Measurements from ENCODE around the gene ALDH2. TPM values are rescaled to one million over a fixed set of nuclear protein-coding genes. Genes with fewer than 3 reads are reported as not detected.
"Not testable (repeated sequence)": the region's sequence is repeated elsewhere in the genome, so short reads cannot be mapped to it uniquely, and the experiment has no call there.

ALDH2 gene
- polyA plus RNA-seq, 1 donor: 25.8 TPM

- no peak for DNase-seq (ENCODE audit: low read depth)
Measured at GRCh38 chr12:111826316-111826715, 59.6 kb downstream of the ALDH2 start.

GRCh38 chr12:111826992-111827391 is 60.3 kb downstream of the ALDH2 start:
- no peak for DNase-seq (ENCODE audit: low read depth)

DNA sequence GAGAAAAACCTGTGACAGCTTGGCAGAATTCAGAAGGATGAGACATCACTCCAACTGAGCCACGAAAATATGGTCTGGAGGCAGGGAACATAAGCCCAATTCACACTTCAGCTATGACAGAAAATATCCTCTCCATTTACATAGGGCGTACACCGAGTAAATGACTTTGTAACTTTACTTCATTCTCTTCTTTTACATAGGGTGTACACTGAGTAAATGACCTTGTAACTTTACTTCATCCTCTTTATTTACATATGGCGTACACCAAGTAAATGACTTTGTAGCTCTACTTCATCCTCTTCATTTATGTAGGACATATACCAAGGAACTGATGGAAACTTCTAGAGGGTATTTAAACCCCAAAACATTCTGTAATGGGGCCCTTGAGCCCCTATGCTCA is 61.2 kb downstream of the ALDH2 start:
- DNase-seq (ENCODE audit: low read depth): no peak

DNA sequence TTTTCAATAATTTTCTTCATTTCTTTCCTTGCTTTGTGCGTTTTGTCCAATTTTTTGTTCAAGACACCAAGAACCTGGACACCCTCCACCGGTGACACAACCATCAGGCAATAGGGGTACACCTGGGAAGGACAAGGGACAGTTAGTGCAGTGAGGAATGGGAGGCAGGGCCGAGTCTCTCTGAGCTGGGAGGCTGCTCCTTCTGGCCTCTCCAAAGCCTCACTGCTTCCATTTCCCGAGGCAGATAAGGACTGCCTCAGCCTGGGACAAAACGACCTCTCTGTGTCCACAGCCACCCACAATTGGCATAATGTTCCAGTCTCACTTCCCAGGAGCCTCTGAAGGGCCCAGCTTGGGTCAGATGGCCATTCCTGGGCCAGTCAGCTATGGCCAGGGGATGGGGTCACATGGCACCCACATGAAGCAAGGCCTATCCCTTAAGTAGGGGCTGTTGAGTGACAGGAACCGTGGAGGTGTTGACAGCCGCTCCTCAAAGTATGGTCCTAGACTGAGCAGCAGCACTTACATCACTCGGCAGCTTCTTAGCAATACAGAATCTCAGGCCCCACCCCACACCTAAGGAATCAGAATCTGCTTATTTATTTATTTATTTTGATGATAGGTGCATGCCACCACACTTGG is 61.7 kb downstream of the ALDH2 start:
- no peak for DNase-seq (ENCODE audit: low read depth)

GRCh38 chr12:111829635-111830034 is 62.9 kb downstream of the ALDH2 start:
- not testable (repeated sequence) for DNase-seq (ENCODE audit: low read depth)

- DNase-seq (ENCODE audit: low read depth): not testable (repeated sequence)
Measured at GRCh38 chr12:111834740-111835386, 68.1 kb downstream of the ALDH2 start.

- not testable (repeated sequence) for DNase-seq (ENCODE audit: low read depth)
Measured at GRCh38 chr12:111835531-111836181, 68.9 kb downstream of the ALDH2 start.

- no peak for DNase-seq (ENCODE audit: low read depth)
Measured at GRCh38 chr12:111838353-111838752, 71.6 kb downstream of the ALDH2 start.

DNA sequence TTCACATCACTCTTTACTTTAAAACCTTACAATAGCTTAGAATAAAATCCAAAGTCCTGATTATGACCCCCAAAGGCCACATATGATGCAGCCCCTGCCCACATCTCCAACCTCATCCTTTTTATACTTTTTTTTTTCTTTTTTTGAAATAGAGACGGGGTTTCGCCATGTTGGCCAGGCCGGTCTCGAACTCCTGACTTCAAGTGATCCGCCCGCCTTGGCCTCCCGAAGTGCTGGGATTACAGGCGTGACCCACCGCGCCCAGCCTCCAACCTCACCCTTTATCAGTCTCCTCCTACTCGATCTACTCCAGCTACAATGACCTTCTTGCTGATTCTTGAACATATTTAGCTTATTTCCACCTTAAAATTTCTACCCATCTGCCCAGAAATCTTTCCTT is 74.1 kb downstream of the ALDH2 start:
- no peak for DNase-seq (ENCODE audit: low read depth)

DNA sequence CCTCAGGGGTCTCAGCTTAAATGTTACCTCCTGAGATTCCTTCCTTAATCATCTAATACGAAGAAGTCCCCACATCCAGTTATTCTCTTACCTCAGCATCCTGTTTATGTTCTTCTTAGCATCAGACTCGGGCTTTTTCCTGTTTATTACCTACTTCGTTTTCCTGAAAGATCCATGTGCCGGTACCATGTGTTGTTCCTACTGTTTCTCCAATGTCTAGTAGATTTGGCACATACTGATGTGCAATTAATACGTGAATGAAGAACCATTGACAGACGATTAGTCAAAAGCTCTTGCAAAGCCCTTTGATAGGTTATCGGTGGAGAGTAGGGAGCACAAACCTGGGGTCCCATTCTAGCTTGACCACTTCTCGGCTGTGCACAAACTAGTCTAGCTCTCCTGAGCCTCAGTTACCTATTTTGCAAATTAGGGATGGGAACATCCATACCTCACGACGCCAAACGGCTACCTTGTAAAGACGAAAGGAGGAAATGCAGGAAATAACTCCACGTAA is 74.6 kb downstream of the ALDH2 start:
- no peak for DNase-seq (ENCODE audit: low read depth)

GRCh38 chr12:111841750-111842555 is 75.2 kb downstream of the ALDH2 start, which contains the start of gene MAPKAPK5:
Gene MAPKAPK5, plus strand, starts transcription at chr12:111842228. Its CDS starts 506 bp downstream, at chr12:111842734.
- peak; percentile 86 for DNase-seq (ENCODE audit: low read depth)

- no peak for DNase-seq (ENCODE audit: low read depth)
Measured at GRCh38 chr12:111842556-111843396, 76.0 kb downstream of the ALDH2 start.

GRCh38 chr12:111846016-111846415 is 79.3 kb downstream of the ALDH2 start:
- DNase-seq (ENCODE audit: low read depth): no peak

GRCh38 chr12:111850526-111850925 is 83.8 kb downstream of the ALDH2 start:
- DNase-seq (ENCODE audit: low read depth): no peak

DNA sequence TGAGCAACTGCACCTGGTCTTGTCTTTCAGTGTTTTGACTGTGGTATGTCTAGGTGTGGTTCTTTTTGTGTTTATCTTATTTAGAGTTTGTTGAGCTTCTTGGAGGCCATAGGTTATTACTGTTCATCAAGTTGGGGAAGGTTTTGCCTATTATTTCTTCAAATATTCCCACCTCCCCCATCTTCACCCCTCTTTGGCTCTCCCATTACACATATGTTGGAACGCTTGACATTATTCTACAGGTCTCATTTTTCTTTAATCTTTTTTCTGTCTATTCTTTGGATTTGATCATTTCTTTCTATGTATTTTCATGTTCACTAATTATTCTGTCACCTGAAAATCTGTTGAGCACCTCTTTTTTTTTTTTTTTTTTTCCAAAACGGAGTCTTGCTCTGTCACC is 91.5 kb downstream of the ALDH2 start:
- no peak for DNase-seq (ENCODE audit: low read depth)

GRCh38 chr12:111858778-111859177 is 92.0 kb downstream of the ALDH2 start:
- DNase-seq (ENCODE audit: low read depth): no peak

DNA sequence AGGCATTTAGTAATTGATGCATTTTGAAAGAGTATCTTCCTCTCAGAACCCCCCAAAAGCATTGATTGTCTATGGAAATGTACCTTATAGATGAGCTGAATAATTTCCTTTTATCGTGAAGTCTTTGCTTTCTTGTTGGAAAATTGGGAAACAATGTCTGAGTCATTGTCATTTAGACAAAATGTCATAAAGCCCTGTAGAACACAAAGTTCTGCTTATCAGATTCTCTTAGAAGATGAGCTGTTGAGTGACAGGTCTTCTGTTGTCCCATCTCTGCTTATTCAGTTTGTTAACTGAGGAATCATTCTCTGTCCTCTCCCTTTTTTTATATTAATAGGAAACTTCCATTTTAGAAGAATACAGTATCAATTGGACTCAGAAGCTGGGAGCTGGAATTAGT is 98.2 kb downstream of the ALDH2 start:
- DNase-seq (ENCODE audit: low read depth): no peak
